T follicular helper cell (primary cell): ENCODE measurements around the gene E2F6.

ENCODE experiments used
- DNase-seq: peaks from one replicate; pipeline ENCODE4 v3.0.0-alpha.2; 2020; ENCODE audit warnings: low read depth

E2F6 gene

DNA sequence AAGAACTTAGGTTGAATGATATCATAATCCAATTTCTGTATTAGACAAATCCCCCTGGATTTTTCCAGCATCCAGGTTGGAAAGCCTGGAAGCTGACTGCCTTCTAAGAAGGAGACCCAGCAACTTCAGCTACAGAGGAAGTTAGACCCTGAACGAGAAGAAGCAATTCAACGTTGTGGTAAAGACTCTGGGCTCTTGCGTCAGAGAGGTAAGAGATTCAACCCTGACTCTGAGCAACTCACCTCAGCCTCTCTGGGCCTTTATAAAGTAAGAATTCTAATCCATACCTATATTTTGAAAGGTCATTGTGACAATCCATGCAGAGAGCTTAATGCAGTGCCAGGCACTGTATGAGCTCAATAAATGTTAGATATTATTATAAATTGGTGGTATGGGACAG lies 9.7 kb downstream of the E2F6 start:
- no peak for DNase-seq

DNA sequence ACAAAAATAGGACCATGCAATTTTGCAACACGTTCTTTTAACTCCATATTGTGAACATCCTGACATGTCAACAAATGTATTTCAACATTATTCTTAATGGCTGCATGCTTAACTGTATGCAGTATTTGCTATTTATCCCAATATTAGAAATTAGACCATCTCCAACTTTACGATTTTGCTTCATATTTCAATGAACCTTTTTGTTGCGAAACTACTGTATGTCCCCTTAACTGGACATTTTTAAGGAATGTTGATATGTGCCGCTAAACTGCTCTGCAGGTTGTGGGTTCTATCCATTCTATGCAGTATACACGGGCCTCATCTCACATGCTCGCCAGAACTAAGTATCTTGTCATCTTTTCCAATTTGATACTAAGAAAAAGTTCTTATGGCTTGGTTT lies 11.1 kb downstream of the E2F6 start:
- no peak for DNase-seq

DNA sequence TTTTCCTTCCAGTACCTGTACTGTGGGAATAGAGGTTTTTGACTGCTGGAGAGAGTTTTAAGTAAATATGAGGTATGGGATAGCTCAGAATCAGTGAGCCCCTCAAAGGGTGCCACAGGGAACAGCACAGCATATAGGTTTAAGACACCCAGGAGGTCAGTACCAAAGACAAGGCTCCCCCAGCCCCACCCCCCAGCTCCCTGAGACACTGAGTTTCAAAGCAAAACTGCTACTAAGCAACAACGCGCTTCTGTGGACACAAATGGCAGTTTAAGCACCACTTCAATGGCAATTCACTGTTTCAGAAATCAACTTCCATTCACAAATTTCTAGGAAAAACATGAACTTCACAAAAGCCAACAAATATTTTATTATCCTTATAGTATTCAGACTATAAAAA lies 15.2 kb downstream of the E2F6 start:
- DNase-seq: no peak

DNA sequence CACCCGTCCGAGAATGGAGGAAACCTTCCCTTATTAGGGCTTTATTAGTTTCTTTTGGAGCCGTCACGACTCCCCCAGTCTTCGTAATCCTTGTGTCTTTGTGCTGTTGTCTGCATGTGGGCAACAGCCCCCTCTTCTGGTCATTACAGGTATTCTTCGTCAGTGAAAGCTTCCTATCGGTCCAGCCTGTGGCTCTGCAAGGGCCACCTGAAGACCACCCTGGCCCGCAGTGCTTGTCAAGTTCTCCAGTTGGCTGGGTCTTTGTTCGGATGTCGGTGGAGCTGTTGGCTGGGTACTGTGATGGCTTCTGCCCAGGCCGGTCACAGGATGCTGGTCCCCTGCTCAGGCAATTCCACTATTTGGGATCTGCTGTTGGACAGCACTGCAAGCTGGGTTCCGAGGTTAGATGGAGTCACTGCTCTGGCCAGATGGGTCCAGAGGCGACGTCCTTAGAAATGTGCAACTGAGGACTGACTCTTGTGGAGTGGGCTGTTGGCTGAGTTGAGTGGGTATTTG lies 19.2 kb downstream of the E2F6 start:
- peak; percentile 28 for DNase-seq

DNA sequence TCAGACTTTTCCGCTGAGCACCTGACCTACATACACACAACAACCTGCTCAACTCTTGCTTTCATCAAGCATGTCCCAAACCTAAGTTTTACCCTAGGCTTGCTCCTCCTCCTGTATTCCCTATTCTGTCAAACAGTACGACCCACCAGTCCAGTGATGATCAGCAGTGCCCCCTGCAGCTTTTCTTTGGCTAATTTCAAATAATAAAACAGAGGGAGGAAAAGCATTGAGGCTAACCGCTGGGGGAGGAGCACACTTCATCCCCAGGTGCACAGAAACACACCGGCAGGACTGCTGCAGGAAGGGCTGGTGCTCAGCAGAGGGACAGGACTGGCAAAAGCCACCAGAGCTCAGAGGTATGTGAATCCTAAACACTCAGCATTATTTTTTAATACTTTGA lies 21.2 kb downstream of the E2F6 start:
- DNase-seq: no peak

DNA sequence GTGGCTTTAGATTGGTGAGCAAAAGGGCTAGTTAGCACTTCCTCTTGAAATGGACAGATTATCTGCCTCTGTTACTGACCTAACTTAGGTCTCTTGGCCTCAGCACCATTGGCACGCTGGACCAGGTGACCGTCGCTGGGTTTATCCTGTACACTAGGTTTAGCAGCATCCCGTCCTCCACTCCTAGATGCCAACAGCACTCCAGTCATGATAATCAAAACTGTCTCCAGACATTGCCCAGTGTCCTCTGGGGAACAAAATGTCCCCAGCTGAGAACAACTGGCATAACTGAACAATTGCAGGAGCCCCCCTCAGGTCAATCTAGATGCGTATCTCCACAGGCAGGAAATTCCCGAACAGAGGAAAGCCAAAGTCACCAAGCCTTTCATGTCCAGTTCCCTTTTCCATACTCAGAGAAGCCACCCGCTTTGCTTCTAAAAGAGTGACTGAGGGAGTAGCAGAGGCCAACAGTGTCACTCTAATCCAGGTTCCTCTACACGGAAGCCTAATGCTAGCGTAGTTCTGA lies 27.3 kb downstream of the E2F6 start:
- no peak for DNase-seq

DNA sequence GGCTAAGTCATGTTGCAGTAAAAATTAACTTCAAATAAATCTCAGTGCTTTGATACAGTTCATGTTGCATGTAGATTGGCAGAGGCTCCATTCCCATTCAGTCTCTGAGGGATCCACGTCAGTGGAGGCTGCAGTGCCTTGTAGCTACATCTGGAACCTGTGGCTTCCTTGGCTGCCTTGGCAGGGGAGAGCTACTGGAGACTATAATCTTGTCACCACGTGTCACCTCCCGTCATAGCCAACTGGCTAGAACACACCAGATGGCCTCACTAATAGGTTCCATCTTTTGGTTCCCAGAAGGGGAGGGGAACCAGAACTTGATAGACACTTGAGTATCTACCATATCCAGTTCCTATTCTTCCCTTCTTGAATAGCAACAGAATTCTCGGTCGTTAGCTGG lies 28.4 kb downstream of the E2F6 start:
- no peak for DNase-seq

DNA sequence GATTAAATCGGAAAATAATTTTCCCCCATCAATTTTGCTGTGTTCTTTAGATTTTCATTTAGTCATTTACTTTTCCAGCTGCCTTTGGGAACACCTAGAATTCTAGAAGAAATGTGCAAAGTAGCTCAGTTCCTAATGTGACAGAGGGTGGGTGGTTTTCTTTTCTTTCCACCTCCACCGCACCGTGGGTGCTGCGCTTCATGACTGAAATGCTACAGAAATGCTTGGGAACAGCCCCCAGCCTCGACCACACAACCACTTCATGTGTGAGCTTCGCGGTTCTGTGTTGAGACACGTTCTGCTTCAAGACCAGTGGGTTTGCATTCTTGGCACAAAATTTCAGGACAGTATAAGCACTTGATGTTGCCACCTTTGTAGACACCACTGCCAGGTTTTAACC lies 30.9 kb downstream of the E2F6 start:
- no peak for DNase-seq

DNA sequence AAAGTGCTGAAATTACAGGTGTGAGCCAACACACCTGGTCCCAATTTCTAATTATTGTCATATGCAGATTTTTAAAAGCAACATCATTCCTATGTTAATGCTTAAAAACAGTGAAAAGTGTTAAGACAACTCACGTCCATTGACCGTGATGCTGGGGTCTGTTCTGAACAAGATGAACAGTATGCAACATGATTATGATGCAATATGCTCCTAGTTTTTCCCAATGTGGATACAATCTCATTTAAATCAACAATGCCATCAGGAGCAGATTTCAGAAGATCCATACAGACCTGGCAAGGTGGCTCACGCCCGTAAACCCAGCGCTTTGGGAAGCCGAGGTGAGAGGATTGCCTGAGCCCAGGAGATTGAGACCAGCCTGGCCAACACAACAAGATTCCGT lies 31.5 kb downstream of the E2F6 start:
- no peak for DNase-seq

DNA sequence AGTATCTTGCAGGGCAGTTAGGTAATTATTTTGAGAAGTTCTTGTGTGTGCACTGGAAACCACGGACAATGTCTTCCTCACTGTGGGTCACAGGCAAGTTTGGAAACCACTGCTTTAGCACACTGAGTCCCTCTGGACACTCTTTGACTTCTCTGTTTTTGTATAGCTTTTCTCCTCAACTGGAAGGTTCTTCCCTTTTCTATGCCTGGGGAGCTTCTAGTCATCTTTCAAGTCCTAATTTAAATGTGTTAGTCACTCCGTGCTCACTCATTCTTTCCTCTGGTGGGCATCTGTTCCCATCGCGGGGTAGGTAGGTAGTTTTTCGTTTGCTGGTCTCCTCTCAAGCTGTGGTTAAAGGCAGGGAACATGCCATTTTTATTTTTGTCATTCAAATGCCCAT lies 32.1 kb downstream of the E2F6 start:
- no peak for DNase-seq

DNA sequence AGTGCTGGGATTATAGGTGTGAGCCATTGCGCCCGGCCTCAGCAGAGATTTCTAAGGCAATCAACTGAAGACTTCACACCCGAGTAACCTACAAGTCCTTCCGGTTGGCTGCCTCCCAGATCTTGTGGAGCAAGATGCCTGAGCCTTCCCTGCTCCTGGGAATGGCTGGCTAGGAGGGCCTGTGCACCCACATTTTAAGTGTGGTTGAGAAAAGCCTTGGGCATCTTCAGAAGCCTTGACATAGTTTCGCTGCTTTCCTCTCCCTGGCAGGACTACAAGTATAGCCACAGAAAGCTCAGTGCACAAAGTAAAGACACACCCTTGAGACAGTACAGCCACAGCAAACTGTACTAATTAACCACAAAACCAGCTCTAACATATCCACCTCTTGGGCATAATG lies 35.2 kb downstream of the E2F6 start:
- no peak for DNase-seq

DNA sequence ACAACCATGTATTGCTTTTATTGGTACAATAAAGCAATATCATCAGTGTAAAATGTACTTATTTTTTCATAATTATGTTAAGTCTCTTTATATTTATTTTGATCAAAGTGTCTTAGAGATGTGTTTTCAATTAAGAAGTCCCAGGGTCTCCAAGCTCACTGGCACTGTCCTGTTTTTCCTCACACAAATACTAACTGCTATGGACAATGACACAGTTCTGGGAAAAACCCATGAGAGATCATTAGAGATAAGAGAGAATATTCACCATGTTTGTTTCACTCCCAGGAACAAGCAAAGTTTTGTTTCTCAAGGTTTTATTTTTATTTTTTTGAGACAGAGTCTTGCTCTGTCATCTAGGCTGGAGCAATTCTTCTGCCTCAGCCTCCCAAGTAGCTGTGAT lies 38.7 kb downstream of the E2F6 start:
- DNase-seq: no peak

DNA sequence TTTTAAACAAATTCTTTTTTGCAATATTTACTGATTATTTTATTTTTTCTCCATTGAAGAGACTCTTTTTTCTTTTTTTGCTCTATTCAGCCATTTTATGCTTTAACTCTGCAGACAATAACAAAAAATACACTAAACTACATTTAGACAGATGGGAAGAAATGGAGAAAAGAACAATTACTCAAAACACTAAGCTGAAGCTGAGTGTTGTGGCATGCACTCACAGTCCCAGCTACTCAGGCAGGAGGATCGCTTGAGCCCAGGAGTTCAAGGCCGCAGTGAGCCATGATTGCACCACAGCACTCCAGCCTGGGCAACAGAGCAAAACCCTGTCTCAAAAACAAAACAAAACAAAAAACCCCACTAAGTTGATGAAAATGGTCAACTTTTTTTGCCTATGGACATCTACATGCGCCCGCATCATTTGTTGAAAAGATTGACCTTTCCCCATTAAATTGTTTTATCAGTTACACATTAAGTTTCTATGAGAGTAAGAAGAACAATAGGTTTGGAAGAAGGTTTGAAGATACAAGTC lies 43.0 kb downstream of the E2F6 start:
- no peak for DNase-seq

DNA sequence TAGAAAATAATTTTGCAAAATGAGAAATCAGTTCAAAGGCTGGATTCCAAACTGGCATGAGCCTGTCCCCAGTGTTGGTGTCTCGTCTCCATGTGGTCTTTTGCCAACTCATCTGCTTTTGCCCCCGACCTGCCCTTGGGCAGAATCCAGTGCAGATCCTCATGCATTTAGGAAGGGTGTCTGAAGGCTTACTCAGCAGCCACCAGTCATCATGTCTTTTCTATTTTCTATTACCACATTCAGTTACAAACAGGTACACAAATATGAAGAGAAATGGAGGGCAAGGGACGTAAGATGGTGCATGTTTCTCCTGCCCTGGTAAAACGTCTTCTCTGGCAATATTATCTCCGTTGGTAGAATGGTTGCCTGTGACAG lies 43.5 kb downstream of the E2F6 start:
- DNase-seq: no peak

DNA sequence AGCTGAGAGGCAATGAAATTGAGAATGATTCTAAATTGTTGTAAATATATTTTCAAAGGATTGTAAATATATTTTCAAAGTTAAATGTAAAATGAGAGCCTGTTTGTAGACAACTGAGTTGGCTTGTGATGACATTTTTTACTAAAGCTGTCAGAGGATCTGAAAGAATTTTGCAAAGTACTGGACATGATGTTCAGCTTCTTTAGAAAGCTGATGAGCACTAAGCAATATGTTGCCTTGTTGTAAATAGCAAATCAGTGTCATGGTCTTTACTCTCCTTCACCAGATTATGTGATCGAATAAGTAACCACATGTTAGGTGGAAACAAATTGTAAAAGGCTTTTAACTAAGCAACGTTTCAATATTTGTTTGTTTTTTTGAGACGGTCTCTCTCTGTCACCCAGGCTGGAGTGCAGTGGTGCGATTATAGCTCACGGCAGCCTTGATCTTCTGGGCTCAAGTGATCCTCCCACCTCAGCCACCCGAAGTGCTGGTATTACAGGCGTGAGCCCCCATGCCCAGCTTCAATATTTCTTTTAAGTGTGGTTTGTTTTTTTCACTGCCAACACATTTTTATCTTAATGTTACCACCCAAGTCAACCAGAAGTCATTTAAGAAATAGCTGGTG lies 44.0 kb downstream of the E2F6 start:
- no peak for DNase-seq

DNA sequence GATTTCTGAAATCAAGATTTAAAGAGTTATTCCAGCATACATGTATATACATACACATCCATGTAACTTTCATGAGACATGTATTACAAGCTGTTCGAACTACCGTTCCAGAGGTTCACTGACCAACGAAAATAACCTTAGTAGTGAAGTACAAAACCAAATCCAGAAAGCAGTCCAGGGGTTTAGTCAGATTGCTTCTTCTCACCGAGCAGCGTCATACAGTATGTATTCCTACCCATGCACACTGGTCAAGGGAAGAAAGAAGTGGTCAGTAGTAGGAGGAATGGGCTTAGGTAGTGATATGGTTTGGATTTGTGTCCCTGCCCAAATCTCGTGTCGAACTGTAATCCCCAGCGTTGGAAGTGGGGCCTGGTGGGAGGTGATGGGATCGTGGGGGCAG lies 45.3 kb downstream of the E2F6 start:
- no peak for DNase-seq

DNA sequence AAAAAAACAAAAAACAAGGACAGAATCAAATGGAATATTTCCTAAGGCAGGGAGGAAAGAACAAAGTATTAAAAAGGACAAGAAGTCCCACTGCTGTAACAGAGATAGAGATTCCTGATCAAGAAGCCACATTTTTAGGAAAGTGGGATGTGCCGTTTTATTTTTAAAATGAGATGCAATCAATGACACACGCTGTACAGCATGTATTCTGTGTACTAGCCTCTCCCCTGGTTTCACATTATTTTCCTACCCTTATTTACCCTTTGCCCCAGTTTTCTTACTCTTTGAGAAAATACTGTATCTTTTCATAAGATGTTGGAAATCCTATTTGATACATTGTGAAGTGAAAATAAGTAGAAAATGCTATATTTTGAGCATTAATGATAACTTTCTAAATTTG lies 45.8 kb downstream of the E2F6 start:
- DNase-seq: no peak

DNA sequence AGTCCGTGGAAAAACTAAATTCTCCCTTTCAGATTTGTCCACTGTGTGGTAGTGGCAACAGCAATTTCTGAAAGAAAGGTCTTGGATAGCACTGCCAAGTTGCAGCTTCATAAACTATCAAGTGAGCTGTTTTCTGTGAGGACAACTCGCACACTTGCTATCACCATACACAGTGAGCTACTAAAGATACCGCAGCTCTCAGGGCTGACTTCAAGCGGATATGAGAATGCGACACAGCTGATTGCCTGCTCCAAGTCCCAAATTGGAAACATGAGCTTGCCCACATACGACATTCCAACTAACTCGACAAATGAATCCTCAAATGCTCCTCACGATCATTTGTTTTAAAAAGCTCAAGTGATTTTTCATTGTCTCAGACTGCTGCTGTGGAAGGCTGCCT lies 46.2 kb downstream of the E2F6 start:
- DNase-seq: no peak

DNA sequence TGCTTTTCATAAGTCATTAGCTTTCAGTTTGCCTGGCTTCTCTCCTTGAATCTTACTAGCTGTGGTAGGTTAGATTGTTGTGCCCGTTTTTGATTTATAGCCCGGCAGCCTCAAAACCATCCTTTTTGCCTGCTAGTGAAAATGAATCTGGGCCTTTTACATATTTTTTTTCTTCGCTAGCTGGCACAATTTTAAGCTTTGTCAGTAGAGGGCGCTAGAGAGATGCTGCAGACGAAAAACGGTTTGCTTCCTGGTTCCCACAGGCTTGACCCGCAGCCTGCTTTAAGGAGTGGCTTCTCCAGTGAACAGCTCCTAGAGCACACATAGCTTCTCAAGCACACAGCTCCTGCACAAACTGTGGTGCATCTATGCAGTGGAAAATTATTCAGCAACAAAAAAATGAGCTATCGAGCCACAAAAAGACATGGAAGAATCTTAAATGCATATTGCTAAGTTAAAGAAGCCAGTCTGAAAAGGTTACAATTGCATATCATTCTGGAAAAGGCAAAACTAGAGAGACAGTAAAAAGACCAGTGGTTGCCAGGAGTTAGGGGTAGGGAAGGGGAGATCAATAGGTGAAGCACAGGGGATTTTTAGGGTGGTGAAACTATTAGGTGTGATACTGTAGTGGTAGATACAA lies 47.9 kb downstream of the E2F6 start:
- no peak for DNase-seq

DNA sequence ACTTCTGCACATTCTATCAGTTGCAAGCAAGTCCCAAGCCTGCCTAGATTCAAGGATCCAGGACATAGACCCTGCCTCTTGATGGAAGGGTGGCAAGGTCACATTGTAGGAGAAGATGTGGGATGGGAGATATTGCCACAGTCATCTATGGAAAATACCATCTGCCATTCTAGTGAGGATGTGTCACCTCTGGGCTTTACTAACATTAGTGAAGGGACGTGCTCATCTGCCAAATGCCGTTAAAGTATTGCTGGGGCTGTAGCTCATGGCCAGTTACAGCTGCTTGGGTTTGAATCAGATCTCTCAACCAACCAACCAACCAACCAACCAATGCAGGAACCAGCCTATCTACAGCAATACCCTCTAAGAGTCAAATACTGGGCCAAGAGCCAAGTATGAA lies 49.0 kb downstream of the E2F6 start:
- DNase-seq: no peak

DNA sequence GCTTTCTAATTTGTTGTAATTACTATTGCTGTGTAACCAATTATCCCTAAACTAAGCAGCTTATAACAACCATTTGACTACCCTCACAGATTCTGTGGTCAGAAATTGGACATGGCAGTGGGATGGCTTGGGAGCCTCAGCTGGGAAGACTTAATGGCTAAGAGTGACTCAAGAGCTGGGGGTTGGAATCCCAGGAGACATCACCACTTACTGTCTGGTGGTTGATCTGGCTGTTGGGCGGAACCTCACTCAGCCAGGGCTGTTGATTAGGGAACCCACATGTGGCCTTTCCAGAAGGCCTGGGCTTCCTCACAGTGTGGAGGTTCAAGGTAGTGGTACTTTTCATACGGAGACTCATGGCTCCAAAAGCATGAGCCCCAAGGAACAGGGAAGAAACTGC lies 49.8 kb downstream of the E2F6 start:
- DNase-seq: no peak

DNA sequence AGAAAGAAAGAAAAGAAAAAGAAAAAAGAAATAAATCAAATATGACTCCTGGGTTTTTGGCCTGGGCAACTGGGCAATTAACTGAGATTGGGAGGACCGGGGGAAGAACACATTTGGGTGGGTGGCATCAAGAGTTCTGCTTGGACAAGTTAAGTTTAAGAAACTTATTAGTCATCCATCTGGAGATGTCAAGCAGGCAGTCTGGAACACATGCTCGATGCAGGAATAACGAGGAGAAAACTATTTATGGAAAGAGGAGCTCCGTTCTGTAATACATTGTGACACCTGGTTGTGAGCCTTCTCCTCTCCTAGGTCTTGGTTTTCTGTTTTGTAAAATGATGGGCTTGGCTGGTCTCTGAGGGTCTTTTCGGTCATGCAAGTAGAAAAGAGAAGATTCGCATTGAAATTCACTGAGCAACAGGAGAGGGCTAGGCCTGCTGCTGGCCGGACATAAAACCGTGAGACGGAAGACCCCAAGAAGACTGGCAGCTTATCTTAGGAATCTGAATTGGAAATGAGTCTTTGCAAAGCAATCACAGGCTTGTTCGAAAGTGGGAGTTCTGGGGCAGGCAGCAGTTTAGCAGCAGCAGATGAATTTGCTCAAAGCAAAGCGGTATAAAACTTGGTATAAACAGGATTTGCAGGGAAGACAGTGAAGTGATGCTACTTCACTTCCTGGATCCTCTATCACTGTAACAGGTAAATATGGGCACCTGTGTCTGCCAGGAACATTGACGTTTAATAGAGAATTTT lies 51.4 kb downstream of the E2F6 start:
- no peak for DNase-seq

DNA sequence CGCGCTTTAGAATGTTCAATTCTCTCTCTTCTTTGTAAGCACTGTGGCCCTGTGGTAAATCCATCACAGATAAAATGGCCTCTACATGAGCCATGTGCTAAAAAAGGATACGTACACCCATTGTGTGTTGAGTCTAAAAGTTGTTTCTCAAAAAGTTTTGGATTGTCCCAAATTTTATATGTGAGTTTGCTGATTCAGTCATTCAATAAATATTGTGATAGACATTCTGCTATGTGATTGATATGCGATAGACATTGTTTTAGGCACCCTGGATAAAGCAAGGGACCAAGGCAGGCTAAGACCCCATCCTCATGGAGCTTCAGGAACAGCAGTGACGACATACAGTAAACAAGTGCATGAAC lies 53.5 kb downstream of the E2F6 start:
- no peak for DNase-seq
